HCT116 (cell line): ENCODE data around the gene PPP1R37. TPM values are rescaled to one million over a fixed set of nuclear protein-coding genes. Genes with fewer than 3 reads are reported as not detected.

ENCODE experiments used
- ATAC-seq: fragments of 200-7000 bp; cut with Tn5 transposase; 2 replicates; pipeline ENCODE4 v1.9.1; 2020; ENCODE audit warnings: mild to moderate bottlenecking, moderate library complexity
- BruUV-seq: library from RNA; stranded (reverse); fragments of 400-500 nt; replicated peaks from 2 replicates; lab custom pipeline; 2021; lab: Mats Ljungman, UMichigan
- CTCF ChIA-PET: fragments of 300-600 bp; sonication (Branson Sonifier 250); formaldehyde crosslinking; loops from one replicate; lab custom pipeline; 2021; ENCODE audit warnings: antibody characterized with exemption; lab: Charles Lee
- POLR2A ChIA-PET: fragments of 300-600, 350-600 bp; sonication (Branson Sonifier 250); formaldehyde crosslinking; loops from one replicate; lab custom pipeline; 2021; ENCODE audit warnings: antibody characterized with exemption; lab: Charles Lee
- RAD21 ChIA-PET, 2 experiments: fragments of 300-600 bp; sonication (Branson Sonifier 250); formaldehyde crosslinking; loops; one replicate each; lab custom pipeline; 2023; ENCODE audit warnings: low total read pairs in 2 of 2; ENCODE audit not compliant: uncharacterized antibody in 2 of 2, unreplicated experiment in 2 of 2, low non-redundant PET in 1 of 2; lab: Charles Lee
- DNase-seq: peaks from one replicate; pipeline ENCODE4 v3.0.0-alpha.2; 2010; ENCODE audit warnings: low read depth, low spot score
- H2AFZ ChIP-seq: fragments of 200-600 bp; shearing (Covaris generic), sonication (generic); 2 replicates; pipeline ENCODE4 v1.6.1; 2017; ENCODE audit warnings: low read depth, mixed run types, mixed read lengths, antibody characterized with exemption, low read length; ENCODE audit not compliant: poor library complexity, severe bottlenecking
- H3K27ac ChIP-seq: 2 replicates; pipeline ENCODE4 v1.5.1; 2012; ENCODE audit warnings: low read depth, low read length
- H3K27me3 ChIP-seq: fragments of 200-600 bp; sonication (generic); 2 replicates; pipeline ENCODE4 v1.6.1; 2016; ENCODE audit warnings: mixed run types, low read length, mixed read lengths; ENCODE audit not compliant: insufficient read depth
- H3K36me3 ChIP-seq, 2 experiments: fragments of 200-500 bp in 1 of 2; fragments of 200-600 bp in 1 of 2; sonication (Bioruptor generic) in 1 of 2; sonication (generic) in 1 of 2; 2 replicates each; pipeline versions ENCODE4 v1.5.1 to v1.6.1; 2014 to 2016; ENCODE audit warnings: low read length in 2 of 2, inconsistent platforms in 1 of 2, mixed read lengths in 1 of 2, mixed run types in 1 of 2; ENCODE audit not compliant: insufficient read depth in 2 of 2, control insufficient read depth in 1 of 2
- H3K4me1 ChIP-seq, 2 experiments: fragments of 200-600 bp in 1 of 2; sonication (generic) in 1 of 2; 2 replicates each; pipeline versions ENCODE4 v1.5.1 to v1.6.1; 2012 to 2017; ENCODE audit warnings: low read length in 2 of 2, inconsistent platforms in 1 of 2, mild to moderate bottlenecking in 1 of 2, mixed read lengths in 1 of 2, mixed run types in 1 of 2, moderate library complexity in 1 of 2; ENCODE audit not compliant: insufficient read depth in 2 of 2, control insufficient read depth in 1 of 2
- H3K4me2 ChIP-seq: fragments of 200-600 bp; sonication (generic); 2 replicates; pipeline ENCODE4 v1.6.1; 2017; ENCODE audit warnings: mixed run types, low read length, mixed read lengths
- H3K4me3 ChIP-seq, 2 experiments: fragments of 200-600 bp in 1 of 2; sonication (generic) in 1 of 2; replicated peaks in 1 of 2; 2 replicates each; pipeline ENCODE4 v1.5.1; 2011 to 2016; ENCODE audit warnings: low read length in 2 of 2, control low read depth in 1 of 2, low read depth in 1 of 2, mild to moderate bottlenecking in 1 of 2, mixed read lengths in 1 of 2, mixed run types in 1 of 2
- H3K79me2 ChIP-seq: fragments of 200-600 bp; sonication (generic); 2 replicates; pipeline ENCODE4 v1.6.1; 2017; ENCODE audit warnings: mild to moderate bottlenecking, mixed run types, low read length, moderate library complexity, mixed read lengths; ENCODE audit not compliant: insufficient read depth
- H3K9ac ChIP-seq: fragments of 200-600 bp; sonication (generic); 2 replicates; pipeline ENCODE4 v1.6.1; 2016; ENCODE audit warnings: low read length, mixed read lengths
- H3K9me2 ChIP-seq: fragments of 200-600 bp; sonication (generic), shearing (Covaris generic); 2 replicates; pipeline ENCODE4 v1.6.1; 2017; ENCODE audit warnings: mixed run types, mild to moderate bottlenecking, moderate library complexity; ENCODE audit not compliant: insufficient read depth
- H3K9me3 ChIP-seq, 2 experiments: fragments of 200-500 bp in 1 of 2; fragments of 200-600 bp in 1 of 2; sonication (Bioruptor generic) in 1 of 2; sonication (generic) in 1 of 2; 2 replicates each; pipeline ENCODE4 v1.6.1; 2014 to 2017; ENCODE audit warnings: low read length in 2 of 2, mixed read lengths in 2 of 2, inconsistent platforms in 1 of 2, low read depth in 1 of 2, mild to moderate bottlenecking in 1 of 2, mixed run types in 1 of 2, moderate library complexity in 1 of 2; ENCODE audit not compliant: control insufficient read depth in 1 of 2, insufficient read depth in 1 of 2
- H4K20me1 ChIP-seq: fragments of 200-600 bp; sonication (generic), shearing (Covaris generic); 2 replicates; pipeline ENCODE4 v1.6.1; 2017; ENCODE audit warnings: mixed run types, mild to moderate bottlenecking, moderate library complexity; ENCODE audit not compliant: insufficient read depth
- CBX3 ChIP-seq: IDR thresholded peaks from 2 replicates; pipeline ENCODE4 v1.6.1; 2012; ENCODE audit warnings: low read depth
- EGR1 ChIP-seq: IDR thresholded peaks from 2 replicates; pipeline ENCODE4 v1.6.1; 2012; ENCODE audit warnings: low read depth
- ELF1 ChIP-seq: IDR thresholded peaks from 2 replicates; pipeline ENCODE4 v1.6.1; 2012; ENCODE audit warnings: low read depth, borderline replicate concordance
- EZH2 ChIP-seq: fragments of 200-600 bp; sonication (generic); IDR thresholded peaks from 2 replicates; pipeline ENCODE4 v1.6.1; 2017; ENCODE audit warnings: antibody characterized with exemption, mixed run types
- FOSL1 ChIP-seq: IDR thresholded peaks from 2 replicates; pipeline ENCODE4 v1.6.1; 2012; ENCODE audit warnings: low read depth
- JUND ChIP-seq: IDR thresholded peaks from 2 replicates; pipeline ENCODE4 v1.6.1; 2012
- POLR2AphosphoS5 ChIP-seq: IDR thresholded peaks from 2 replicates; pipeline ENCODE4 v1.6.1; 2011; ENCODE audit warnings: mild to moderate bottlenecking, low read depth, low read length, moderate library complexity
- SIN3A ChIP-seq: IDR thresholded peaks from 2 replicates; pipeline ENCODE4 v1.6.1; 2012; ENCODE audit warnings: low read depth
- SP1 ChIP-seq: IDR thresholded peaks from 2 replicates; pipeline ENCODE4 v1.6.1; 2012; ENCODE audit warnings: low read depth
- SRF ChIP-seq: IDR thresholded peaks from 2 replicates; pipeline ENCODE4 v1.6.1; 2012; ENCODE audit warnings: low read depth
- TCF7L2 ChIP-seq: IDR thresholded peaks from 2 replicates; pipeline ENCODE4 v1.7.0; 2011; ENCODE audit warnings: borderline replicate concordance, inconsistent platforms; ENCODE audit not compliant: insufficient read depth, insufficient read length; ENCODE audit errors: extremely low read depth
- ZFX ChIP-seq: fragments of 450-650 bp; IDR thresholded peaks from 2 replicates; pipeline ENCODE4 v1.6.1; 2017
- ZNF274 ChIP-seq: fragments of 200-500 bp; sonication (Bioruptor generic); IDR thresholded peaks from 2 replicates; pipeline ENCODE4 v1.6.1; 2014; ENCODE audit warnings: mild to moderate bottlenecking, low read depth, low read length, inconsistent platforms
- intact Hi-C: fragments of 100-400 bp; cut with micrococcal nuclease; formaldehyde crosslinking; loops from 2 replicates; pipeline ENCODE4 v1.10.0; 2022
- total RNA-seq: library from RNA; stranded (reverse); gene quantifications from one replicate; pipeline ENCODE4 v1.2.1, GENCODE V29; 2021; ENCODE audit not compliant: unreplicated experiment
- TF ChIP-seq, protein P1 (sequence below), 3 experiments: fragments of 200-600 bp in 1 of 3; sonication (generic) in 1 of 3; IDR thresholded peaks in 2 of 3; conservative IDR thresholded peaks in 1 of 3; 2 replicates each; pipeline ENCODE4 v1.5.1; 2012 to 2017; ENCODE audit warnings: low read depth in 2 of 3, low read length in 2 of 3, antibody characterized with exemption in 1 of 3, borderline replicate concordance in 1 of 3, control low read depth in 1 of 3, mild to moderate bottlenecking in 1 of 3, mixed read lengths in 1 of 3, mixed run types in 1 of 3, moderate library complexity in 1 of 3; ENCODE audit not compliant: insufficient read depth in 1 of 3
- TF ChIP-seq, protein P2 (sequence below): IDR thresholded peaks from 2 replicates; pipeline ENCODE4 v1.6.1; 2012
- TF ChIP-seq, protein P3 (sequence below): IDR thresholded peaks from 2 replicates; pipeline ENCODE4 v1.6.1; 2011; ENCODE audit warnings: mild to moderate bottlenecking, low read length, moderate library complexity; ENCODE audit not compliant: insufficient replicate concordance; ENCODE audit errors: extremely low read depth

The PPP1R37 gene
- total RNA-seq, 1 experiment from 2014 or later = 32.7 TPM

DNA sequence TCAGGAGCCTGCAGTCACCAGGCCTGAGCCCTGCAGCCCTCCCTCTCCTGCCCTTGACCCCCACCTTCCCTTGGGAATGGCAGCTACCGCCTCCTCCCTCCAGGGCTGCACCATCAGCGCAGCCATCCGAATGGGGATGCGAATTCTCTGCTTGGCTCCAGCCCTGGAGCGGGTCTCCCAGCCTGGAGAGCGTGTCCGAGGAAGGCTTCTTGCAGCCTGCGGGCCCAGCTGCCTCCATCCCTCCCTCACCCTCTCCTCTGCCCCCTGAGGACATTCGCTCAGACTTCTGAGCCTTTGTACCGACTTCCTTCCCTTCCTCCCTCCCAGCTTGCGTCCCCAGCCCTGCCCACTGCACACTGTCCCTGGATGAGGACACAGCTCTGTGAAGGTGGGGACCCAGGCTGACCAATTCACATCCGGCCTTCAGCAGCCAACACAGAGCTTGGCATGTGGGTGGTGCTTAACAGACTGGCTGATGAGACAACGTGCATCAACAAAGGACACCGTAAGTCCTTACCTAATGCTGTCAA, 73.8 kb downstream of the PPP1R37 start:
- TF ChIP-seq FOSL1 (no peak), JUND (no peak), ZNF274 (no peak), ELF1 (no peak), SRF (no peak), ZFX (no peak), TCF7L2 (no peak), CBX3 (no peak), EZH2 (no peak), SIN3A (no peak), SP1 (no peak), POLR2AphosphoS5 (no peak), EGR1 (no peak)
- TF ChIP-seq, protein P1, sequence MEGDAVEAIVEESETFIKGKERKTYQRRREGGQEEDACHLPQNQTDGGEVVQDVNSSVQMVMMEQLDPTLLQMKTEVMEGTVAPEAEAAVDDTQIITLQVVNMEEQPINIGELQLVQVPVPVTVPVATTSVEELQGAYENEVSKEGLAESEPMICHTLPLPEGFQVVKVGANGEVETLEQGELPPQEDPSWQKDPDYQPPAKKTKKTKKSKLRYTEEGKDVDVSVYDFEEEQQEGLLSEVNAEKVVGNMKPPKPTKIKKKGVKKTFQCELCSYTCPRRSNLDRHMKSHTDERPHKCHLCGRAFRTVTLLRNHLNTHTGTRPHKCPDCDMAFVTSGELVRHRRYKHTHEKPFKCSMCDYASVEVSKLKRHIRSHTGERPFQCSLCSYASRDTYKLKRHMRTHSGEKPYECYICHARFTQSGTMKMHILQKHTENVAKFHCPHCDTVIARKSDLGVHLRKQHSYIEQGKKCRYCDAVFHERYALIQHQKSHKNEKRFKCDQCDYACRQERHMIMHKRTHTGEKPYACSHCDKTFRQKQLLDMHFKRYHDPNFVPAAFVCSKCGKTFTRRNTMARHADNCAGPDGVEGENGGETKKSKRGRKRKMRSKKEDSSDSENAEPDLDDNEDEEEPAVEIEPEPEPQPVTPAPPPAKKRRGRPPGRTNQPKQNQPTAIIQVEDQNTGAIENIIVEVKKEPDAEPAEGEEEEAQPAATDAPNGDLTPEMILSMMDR (IDR thresholded peaks at IDR 0.05 in 2 of 3, conservative IDR thresholded peaks at IDR 0.05 in 1 of 3; ENCODE audit: borderline replicate concordance in 1 of 3, insufficient read depth in 1 of 3, low read depth in 2 of 3, low read length in 2 of 3) = no peak
- TF ChIP-seq, protein P2, sequence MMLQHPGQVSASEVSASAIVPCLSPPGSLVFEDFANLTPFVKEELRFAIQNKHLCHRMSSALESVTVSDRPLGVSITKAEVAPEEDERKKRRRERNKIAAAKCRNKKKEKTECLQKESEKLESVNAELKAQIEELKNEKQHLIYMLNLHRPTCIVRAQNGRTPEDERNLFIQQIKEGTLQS = no peak
- TF ChIP-seq, protein P3, sequence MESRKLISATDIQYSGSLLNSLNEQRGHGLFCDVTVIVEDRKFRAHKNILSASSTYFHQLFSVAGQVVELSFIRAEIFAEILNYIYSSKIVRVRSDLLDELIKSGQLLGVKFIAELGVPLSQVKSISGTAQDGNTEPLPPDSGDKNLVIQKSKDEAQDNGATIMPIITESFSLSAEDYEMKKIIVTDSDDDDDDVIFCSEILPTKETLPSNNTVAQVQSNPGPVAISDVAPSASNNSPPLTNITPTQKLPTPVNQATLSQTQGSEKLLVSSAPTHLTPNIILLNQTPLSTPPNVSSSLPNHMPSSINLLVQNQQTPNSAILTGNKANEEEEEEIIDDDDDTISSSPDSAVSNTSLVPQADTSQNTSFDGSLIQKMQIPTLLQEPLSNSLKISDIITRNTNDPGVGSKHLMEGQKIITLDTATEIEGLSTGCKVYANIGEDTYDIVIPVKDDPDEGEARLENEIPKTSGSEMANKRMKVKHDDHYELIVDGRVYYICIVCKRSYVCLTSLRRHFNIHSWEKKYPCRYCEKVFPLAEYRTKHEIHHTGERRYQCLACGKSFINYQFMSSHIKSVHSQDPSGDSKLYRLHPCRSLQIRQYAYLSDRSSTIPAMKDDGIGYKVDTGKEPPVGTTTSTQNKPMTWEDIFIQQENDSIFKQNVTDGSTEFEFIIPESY = no peak
- CTCF ChIA-PET = no interaction called here
- Histone ChIP-seq H3K4me3 (no peak overlapping the region), H3K27me3 (no peaks in the 10 kb centered on the region), H3K79me2 (no peaks in the 10 kb centered on the region), H4K20me1 (no peaks in the 10 kb centered on the region), H3K27ac (no peak overlapping the region), H3K4me2 (no peak overlapping the region), H3K4me1 (peaks cover 16 to 37% of the 10 kb centered on the region in 2 experiments), H3K36me3 (no peaks in the 10 kb centered on the region), H2AFZ (no peak overlapping the region), H3K9ac (no peak overlapping the region), H3K9me2 (no peaks in the 10 kb centered on the region), H3K9me3 (no peaks in the 10 kb centered on the region)
- RAD21 ChIA-PET = no interaction called here
- DNase-seq = no peak
- POLR2A ChIA-PET = interaction anchor here (1.6 kb wide), 1 partner anchor 12 kb away, joined by 5 read pairs; the partner anchor contains the start of genes BLOC1S3 and TRAPPC6A
- intact Hi-C loops = no loop called here
- BruUV-seq = no TSS peak
- no peak for ATAC-seq
